Stimulated activated CD8-positive, alpha-beta memory T cell treated with anti-CD3 and anti-CD28 coated beads, Interleukin-12 subunit alpha, Interleukin-12 subunit beta, amount 100 ng/mL, for 1 hour (primary cell): ENCODE data around the gene L3MBTL2.

Experiments
- DNase-seq: peaks from one replicate; pipeline ENCODE4 v3.0.0-alpha.2; 2020; ENCODE audit warnings: low read depth

Gene L3MBTL2

GRCh38 chr22:41215409-41215808 is 10.3 kb downstream of the L3MBTL2 start:
- no peak for DNase-seq

- DNase-seq, result no peak
Measured at GRCh38 chr22:41215926-41216325, 10.8 kb downstream of the L3MBTL2 start.

- no peak for DNase-seq
Measured at GRCh38 chr22:41216984-41217383, 11.9 kb downstream of the L3MBTL2 start.

GRCh38 chr22:41217553-41218157 is 12.5 kb downstream of the L3MBTL2 start:
- DNase-seq, result no peak

- no peak for DNase-seq
Measured at GRCh38 chr22:41222846-41223507, 17.9 kb downstream of the L3MBTL2 start.

GRCh38 chr22:41223535-41223934 is 18.4 kb downstream of the L3MBTL2 start:
- no peak for DNase-seq

- no peak for DNase-seq
Measured at GRCh38 chr22:41226723-41227655, 21.9 kb downstream of the L3MBTL2 start.

GRCh38 chr22:41229215-41229614 is 24.1 kb downstream of the L3MBTL2 start:
- DNase-seq, result no peak

- DNase-seq, result no peak
Measured at GRCh38 chr22:41229730-41230400, 24.8 kb downstream of the L3MBTL2 start.

GRCh38 chr22:41230401-41230785 is 25.3 kb downstream of the L3MBTL2 start:
- DNase-seq, result no peak

GRCh38 chr22:41231369-41231768 is 26.3 kb downstream of the L3MBTL2 start:
- no peak for DNase-seq

- no peak for DNase-seq
Measured at GRCh38 chr22:41234815-41235695, 29.9 kb downstream of the L3MBTL2 start.

- no peak for DNase-seq
Measured at GRCh38 chr22:41237036-41237706, 32.1 kb downstream of the L3MBTL2 start.

- DNase-seq, result peak; percentile 53
Measured at GRCh38 chr22:41237707-41238569, 32.8 kb downstream of the L3MBTL2 start.

GRCh38 chr22:41238570-41239442 is 33.7 kb downstream of the L3MBTL2 start:
- no peak for DNase-seq

GRCh38 chr22:41239443-41240128 is 34.5 kb downstream of the L3MBTL2 start:
- no peak for DNase-seq

- DNase-seq, result no peak
Measured at GRCh38 chr22:41240377-41241132, 35.4 kb downstream of the L3MBTL2 start, which contains the start of gene CHADL. Gene CHADL, minus strand, starts transcription at chr22:41240931. Its CDS starts 50 bp downstream, at chr22:41240881.
